Activated CD8-positive, alpha-beta memory T cell treated with anti-CD3 and anti-CD28 coated beads, Interleukin-2, amount 50 U/mL, for 48 hours (primary cell): ENCODE data around the gene LGR6.

Experiments
- DNase-seq: peaks from one replicate; pipeline ENCODE4 v3.0.0-alpha.2; 2020

LGR6 gene

GRCh38 chr1:202224453-202224852 lies 30.9 kb downstream of the LGR6 start:
- DNase-seq = no peak

- no peak for DNase-seq
Observed at GRCh38 chr1:202225131-202225530, 31.5 kb downstream of the LGR6 start.

GRCh38 chr1:202227053-202227672 lies 33.6 kb downstream of the LGR6 start:
- no peak for DNase-seq

GRCh38 chr1:202227997-202228401 lies 34.4 kb downstream of the LGR6 start:
- no peak for DNase-seq

GRCh38 chr1:202228484-202229122 lies 35.0 kb downstream of the LGR6 start:
- no peak for DNase-seq

GRCh38 chr1:202229376-202229775 lies 35.8 kb downstream of the LGR6 start:
- no peak for DNase-seq

- no peak for DNase-seq
Observed at GRCh38 chr1:202230061-202230938, 36.7 kb downstream of the LGR6 start.

- DNase-seq = no peak
Observed at GRCh38 chr1:202230939-202231645, 37.5 kb downstream of the LGR6 start.

GRCh38 chr1:202233171-202233570 lies 39.6 kb downstream of the LGR6 start:
- DNase-seq = no peak

- no peak for DNase-seq
Observed at GRCh38 chr1:202233804-202234203, 40.2 kb downstream of the LGR6 start.

- no peak for DNase-seq
Observed at GRCh38 chr1:202234331-202235002, 40.9 kb downstream of the LGR6 start.

GRCh38 chr1:202235003-202235660 lies 41.5 kb downstream of the LGR6 start:
- DNase-seq = no peak

- peak; percentile 91 for DNase-seq
Observed at GRCh38 chr1:202235856-202236837, 42.5 kb downstream of the LGR6 start.

- peak; percentile 69 for DNase-seq
Observed at GRCh38 chr1:202237052-202237451, 43.5 kb downstream of the LGR6 start.

GRCh38 chr1:202238914-202239313 lies 45.3 kb downstream of the LGR6 start:
- peak; percentile 41 for DNase-seq

- DNase-seq = peak; percentile 6
Observed at GRCh38 chr1:202240226-202240625, 46.6 kb downstream of the LGR6 start.

GRCh38 chr1:202240956-202241355 lies 47.4 kb downstream of the LGR6 start:
- peak; percentile 28 for DNase-seq

- DNase-seq = peak; percentile 29
Observed at GRCh38 chr1:202241376-202242079, 47.9 kb downstream of the LGR6 start.

GRCh38 chr1:202242080-202242419 lies 48.5 kb downstream of the LGR6 start:
- no peak for DNase-seq

GRCh38 chr1:202243006-202243405 lies 49.4 kb downstream of the LGR6 start:
- DNase-seq = peak; percentile 30
